ENCODE measurements around the gene RGL3. TPM values are rescaled to one million over a fixed set of nuclear protein-coding genes. Genes with fewer than 3 reads are reported as not detected.
"Not testable (repeated sequence)": the region's sequence is repeated elsewhere in the genome, so short reads cannot be mapped to it uniquely, and the experiment has no call there.

The RGL3 gene
- total RNA-seq, 1 donor from 2014 or later = 33.4 TPM

- ATAC-seq (no peak), DNase-seq (ENCODE audit: low spot score) (no peak)
These were observed 54.7 kb downstream of the RGL3 start for GRCh38 chr19:11364296-11364904.

GRCh38 chr19:11363881-11364280, 55.2 kb downstream of the RGL3 start:
- ATAC-seq (no peak), DNase-seq (ENCODE audit: low spot score) (no peak)

GRCh38 chr19:11361771-11362731, 57.1 kb downstream of the RGL3 start:
- DNase-seq (ENCODE audit: low spot score) = no peak
- no peak for ATAC-seq

GRCh38 chr19:11361037-11361770, 57.9 kb downstream of the RGL3 start:
- ATAC-seq = peak; percentile 92
- peak; percentile 83 for DNase-seq (ENCODE audit: low spot score)

GRCh38 chr19:11359421-11359820, 59.7 kb downstream of the RGL3 start:
- no peak for DNase-seq (ENCODE audit: low spot score)
- no peak for ATAC-seq

- ATAC-seq (no peak), DNase-seq (ENCODE audit: low spot score) (no peak)
These were observed 62.2 kb downstream of the RGL3 start for GRCh38 chr19:11356676-11357550.

- no peak for ATAC-seq
- DNase-seq (ENCODE audit: low spot score) = no peak
These were observed 63.1 kb downstream of the RGL3 start for GRCh38 chr19:11356074-11356397.

- DNase-seq (ENCODE audit: low spot score) = peak; percentile 89
- ATAC-seq = peak; percentile 96
These were observed 63.7 kb downstream of the RGL3 start, which contains the start of gene PLPPR2 for GRCh38 chr19:11355160-11356073. Gene PLPPR2, plus strand, starts transcription at chr19:11355432. Its CDS starts 2,242 bp downstream, at chr19:11357674.

GRCh38 chr19:11354102-11354501, 65.0 kb downstream of the RGL3 start:
- not testable (repeated sequence) for ATAC-seq; DNase-seq (ENCODE audit: low spot score)

- ATAC-seq (no peak), DNase-seq (ENCODE audit: low spot score) (no peak)
These were observed 69.9 kb downstream of the RGL3 start for GRCh38 chr19:11349171-11349570.

- ATAC-seq (no peak), DNase-seq (ENCODE audit: low spot score) (no peak)
These were observed 71.5 kb downstream of the RGL3 start for GRCh38 chr19:11347546-11348039.

- peak; percentile 88 for ATAC-seq
- peak; percentile 99 for DNase-seq (ENCODE audit: low spot score)
These were observed 72.8 kb downstream of the RGL3 start, which contains the start of the genes CCDC159 and TMEM205 for GRCh38 chr19:11346104-11346940. Gene CCDC159, plus strand, starts transcription at chr19:11346519. Its CDS starts 88 bp downstream, at chr19:11346607. Gene TMEM205, minus strand, starts transcription at chr19:11346268. Its CDS starts 649 bp downstream, at chr19:11345619.

- ATAC-seq = peak; percentile 47
- peak; percentile 76 for DNase-seq (ENCODE audit: low spot score)
These were observed 73.9 kb downstream of the RGL3 start for GRCh38 chr19:11345122-11345803.

All from left lobe of liver (tissue), 2 donors.